HG03521 (cell line): ENCODE measurements around the gene RUNDC1.
"Not testable (repeated sequence)": the region's sequence is repeated elsewhere in the genome, so short reads cannot be mapped to it uniquely, and the experiment has no call there.

Experiments
- ATAC-seq: cut with Tn5 transposase; IDR thresholded peaks from one replicate; pipeline ENCODE4 v1.9.1; 2021; ENCODE audit warnings: mild to moderate bottlenecking, moderate library complexity; ENCODE audit not compliant: unreplicated experiment

Gene RUNDC1

DNA sequence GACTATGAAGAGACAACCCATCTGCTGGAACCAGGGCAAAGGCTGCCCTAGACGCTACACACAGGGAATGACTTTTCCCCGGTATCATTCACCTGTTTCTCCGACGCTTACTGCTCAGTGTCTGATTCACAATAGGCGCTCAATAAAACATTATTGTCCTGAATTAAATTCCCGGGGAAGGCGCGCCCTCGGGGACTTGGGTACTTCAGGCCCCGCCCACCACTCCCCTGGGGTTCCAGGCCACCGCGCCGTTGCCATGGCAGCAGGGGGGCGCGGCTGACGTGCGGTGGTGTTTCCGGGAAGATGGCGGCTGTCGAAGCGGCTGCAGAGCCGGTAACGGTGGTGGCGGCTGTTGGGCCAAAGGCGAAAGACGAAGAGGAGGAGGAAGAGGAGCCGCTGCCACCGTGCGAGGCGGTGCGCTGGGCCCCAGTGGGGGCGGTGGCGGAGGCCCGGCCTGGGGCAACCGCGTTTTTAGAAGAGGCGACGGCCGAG is at the start of gene RUNDC1:
TSS of gene RUNDC1 (plus strand) at position 292 of the 492 bp plus-strand sequence. CDS start at position 304, 12 bp downstream.
- ATAC-seq, result peak; percentile 69

- no peak for ATAC-seq
Measured at GRCh38 chr17:42937712-42938596, 42.4 kb upstream of the RUNDC1 start.

DNA sequence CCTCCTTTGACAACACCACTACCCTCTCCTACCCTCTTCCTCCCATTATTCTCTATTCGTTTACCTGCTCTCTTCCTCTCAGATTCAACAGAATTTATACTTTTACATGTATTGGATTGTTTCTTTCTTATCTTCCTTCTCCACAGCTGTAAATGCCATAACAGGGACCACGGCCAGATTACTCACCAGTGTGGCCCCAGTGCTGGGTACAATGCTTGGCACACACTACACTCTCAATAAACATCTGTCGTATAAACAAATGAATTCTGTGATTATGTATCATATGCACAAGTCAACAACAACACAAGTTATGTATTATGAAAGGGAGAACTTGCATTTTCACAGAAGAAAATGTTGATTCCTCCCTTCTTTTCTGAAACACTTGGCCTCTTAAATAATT is 36.2 kb upstream of the RUNDC1 start:
- no peak for ATAC-seq

DNA sequence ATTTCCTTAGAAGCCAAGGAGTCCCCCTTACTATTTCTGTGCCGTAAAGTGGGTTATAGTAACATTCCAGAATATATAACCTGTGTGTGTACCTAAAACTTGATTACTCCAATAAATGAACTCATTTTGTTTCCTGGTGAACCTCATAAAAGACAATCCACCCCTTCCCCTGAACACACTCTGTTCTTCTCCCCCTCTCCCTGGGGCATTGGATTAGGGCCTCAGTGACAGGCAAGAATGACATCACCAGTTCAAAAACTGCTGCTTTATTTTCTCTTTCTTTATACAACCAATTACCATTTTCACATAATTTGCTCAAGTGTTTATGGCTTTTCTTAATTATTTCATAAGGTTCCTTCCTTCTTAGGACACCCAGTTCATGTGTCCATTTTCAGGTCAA is 33.6 kb upstream of the RUNDC1 start:
- ATAC-seq, result no peak

DNA sequence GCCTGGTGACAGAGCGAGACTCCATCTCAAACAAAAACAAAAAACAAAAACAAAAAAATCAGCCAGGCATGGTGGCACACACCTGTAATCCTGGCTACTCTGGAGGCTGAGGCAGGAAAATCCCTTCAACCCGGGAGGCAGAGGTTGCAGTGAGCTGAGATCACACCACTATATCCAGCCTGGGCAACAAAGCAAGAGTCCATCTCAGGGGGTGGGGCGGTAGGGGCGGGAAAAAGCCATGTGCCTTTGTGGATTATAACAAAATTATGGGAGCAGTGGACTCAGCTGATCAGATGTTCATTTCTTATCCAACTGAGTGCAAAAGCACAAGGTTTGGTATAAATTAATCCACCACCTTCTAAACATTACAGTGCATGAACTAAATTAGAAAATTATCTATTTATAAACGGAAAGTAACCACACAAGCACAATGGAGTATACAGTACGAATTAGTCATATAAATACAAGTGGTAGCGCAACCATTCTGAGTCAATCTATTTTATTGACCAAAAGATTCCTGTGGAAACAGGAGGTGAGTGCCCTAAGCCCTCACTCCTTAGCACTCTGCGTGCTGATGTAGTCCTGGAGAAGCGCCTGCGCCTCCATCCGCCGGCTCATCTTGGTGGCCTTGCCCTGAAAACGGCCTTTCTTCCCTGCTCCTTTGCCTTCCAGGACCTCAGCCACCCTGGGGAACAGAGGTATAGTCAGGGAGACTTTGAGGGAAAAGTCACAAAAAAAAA is 30.2 kb upstream of the RUNDC1 start:
- no peak for ATAC-seq

GRCh38 chr17:42953669-42954068 is 26.7 kb upstream of the RUNDC1 start:
- ATAC-seq, result no peak

DNA sequence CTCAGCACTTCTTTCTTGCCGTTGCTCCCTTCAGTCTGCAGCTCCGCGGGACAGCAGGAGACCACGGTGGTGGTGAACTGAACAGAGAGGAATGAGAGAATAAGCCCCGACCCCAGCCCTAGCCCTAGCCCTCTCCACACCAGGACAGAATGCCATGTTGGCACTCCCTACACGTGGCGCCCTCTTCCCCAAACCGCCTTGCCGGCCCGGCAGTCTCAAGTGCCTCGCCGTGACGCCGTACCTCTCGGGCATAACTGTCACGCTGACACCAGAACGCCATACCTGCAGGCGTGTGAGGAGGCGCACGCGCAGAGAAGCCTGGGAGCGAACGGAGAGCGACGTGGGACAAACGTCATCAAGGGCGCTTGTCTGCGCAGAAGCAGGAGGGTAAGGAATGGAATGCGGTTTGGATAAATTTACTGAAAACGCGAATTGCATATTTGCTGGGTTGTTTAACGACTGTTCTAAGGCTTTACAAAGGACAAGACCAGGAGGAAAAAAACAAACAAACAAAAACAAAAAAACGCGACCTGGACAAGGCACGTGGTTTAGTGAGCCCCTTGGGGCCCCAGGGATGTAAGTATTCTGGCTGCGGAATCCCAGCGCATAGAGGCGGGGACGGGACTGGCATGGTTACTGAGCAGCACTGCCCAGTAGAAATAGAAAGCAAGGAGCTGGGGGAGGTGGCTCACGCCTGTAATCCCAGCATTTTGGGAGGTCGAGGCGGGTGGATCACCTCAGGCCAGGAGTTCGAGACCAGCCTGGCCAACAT is 16.0 kb upstream of the RUNDC1 start, which contains the start of gene AARSD1:
TSS of gene AARSD1 (minus strand) at position 294 of the 772 bp plus-strand sequence. CDS start at position 280, 14 bp downstream.
- peak; percentile 82 for ATAC-seq

GRCh38 chr17:42967925-42968324 is 12.4 kb upstream of the RUNDC1 start:
- no peak for ATAC-seq

- no peak for ATAC-seq
Measured at GRCh38 chr17:42969001-42969581, 11.3 kb upstream of the RUNDC1 start.

- no peak for ATAC-seq
Measured at GRCh38 chr17:42971589-42971988, 8.8 kb upstream of the RUNDC1 start.

GRCh38 chr17:42973323-42973722 is 7.0 kb upstream of the RUNDC1 start:
- not testable (repeated sequence) for ATAC-seq

DNA sequence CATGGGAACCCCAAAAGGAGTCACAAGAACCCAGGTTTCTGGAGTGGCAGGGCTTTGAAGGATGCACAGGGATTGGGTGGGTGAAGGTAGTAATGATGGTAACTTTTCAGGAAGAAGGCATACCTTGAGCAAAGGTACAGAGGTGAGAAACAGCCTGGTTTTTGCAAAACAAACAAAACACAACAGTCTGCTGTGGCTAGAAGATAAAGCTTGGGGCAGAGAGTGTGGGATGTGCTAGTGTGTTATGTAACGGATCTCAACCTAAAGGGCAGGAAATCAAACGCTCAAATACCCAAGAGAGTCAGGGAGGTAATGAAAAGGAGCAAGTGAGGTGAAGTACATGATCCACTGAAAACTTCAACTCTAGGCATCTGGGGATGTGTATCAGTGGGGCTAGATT is 5.1 kb upstream of the RUNDC1 start:
- ATAC-seq, result no peak

GRCh38 chr17:42975701-42976100 is 4.7 kb upstream of the RUNDC1 start:
- not testable (repeated sequence) for ATAC-seq

GRCh38 chr17:42979511-42980273 is 673 bp upstream of the RUNDC1 start, which contains the start of gene PTGES3L:
Gene PTGES3L, minus strand, starts transcription at chr17:42980080. Its CDS starts 27 bp downstream, at chr17:42980053.
- no peak for ATAC-seq

- ATAC-seq, result peak; percentile 48
Measured at GRCh38 chr17:42980766-42981397, 517 bp downstream of the RUNDC1 start.

DNA sequence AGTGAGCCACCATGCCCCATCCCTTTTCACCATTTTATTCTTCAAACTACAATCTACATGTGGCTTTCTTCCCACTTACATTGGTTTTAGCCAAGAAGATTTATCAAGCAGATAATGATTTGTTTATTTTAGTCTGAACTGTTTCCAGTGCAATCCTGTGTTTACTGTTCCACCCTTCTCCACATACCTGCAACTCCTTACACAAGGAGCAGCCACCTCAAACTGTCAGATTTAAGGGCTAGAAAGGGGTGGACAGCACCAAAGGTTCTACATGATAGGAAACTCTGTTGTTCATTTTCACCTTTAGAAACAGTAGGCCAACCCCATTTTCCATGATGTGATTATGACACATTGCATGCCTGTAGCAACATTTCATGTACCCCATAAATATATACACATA is 1.9 kb downstream of the RUNDC1 start:
- ATAC-seq, result no peak

- no peak for ATAC-seq
Measured at GRCh38 chr17:42985225-42985624, 4.9 kb downstream of the RUNDC1 start.

DNA sequence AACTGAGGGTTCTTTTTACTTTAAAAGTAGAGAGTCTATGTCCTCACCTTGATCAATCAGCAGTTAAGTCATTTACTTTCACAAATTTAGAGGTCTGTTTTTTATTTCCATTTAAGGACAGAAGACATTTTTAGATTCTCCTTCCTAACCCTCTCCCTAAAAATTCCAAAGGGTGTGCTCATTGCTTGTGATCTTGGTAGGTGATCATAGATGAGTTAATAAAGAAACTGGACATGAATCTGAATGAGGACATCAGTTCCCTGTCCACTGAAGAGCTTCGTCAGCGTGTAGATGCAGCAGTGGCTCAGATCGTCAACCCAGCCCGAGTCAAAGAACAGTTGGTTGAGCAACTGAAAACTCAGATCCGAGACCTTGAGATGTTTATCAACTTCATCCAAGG is 8.8 kb downstream of the RUNDC1 start:
- ATAC-seq, result no peak
